Measurements from ENCODE around the gene LINGO1. TPM values are rescaled to one million over a fixed set of nuclear protein-coding genes. Genes with fewer than 3 reads are reported as not detected.

LINGO1 gene
- total and polyA plus RNA-seq, 9 of the 15 experiments (the other 6 are each of a cell fraction or from before 2014, with no cell fraction given) = 0.07 to 15.3 (median 2.1) TPM

DNA sequence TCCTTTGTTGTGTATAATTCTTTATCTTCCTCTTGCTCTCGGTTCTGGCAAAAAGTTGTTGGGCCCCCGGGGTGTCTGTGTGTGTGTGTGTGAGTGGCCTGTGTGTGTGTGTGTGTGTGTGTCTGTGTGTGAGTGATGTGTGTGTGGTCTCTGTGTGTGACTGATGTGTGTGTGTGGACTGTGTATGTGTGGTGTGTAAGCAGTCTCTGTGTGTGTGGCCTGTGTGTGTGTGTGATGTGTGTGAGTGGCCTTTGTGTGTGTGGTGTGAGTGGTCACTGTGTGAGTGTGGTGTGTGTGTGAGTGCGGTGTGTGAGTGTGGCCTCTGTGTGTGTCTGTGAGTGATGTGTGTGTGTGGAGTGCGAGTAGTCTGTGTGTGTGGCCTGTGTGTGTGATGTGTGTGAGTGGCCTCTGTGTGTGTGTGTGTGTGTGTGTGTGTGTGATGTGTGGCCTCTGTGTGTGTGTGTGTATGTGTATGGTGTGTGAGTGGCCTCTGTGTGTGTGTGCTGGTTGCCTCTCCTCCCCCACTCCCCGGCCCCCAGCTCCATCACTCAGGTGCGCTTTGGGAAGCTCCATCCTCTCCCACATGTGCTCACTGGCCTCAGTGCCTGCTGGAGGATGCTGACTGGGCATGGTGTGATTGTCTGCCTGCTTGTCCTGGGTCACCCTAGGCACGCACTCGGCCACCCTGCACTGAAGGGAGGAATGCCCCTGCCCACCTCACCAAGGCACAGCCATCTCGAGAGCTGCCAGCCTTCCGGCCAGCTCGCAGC lies 8.8 kb downstream of the LINGO1 start (continued):
- TF ChIP-seq ZKSCAN8 (CRISPR knock-in tag; IDR thresholded peaks at IDR 0.05) (no peak), SMARCA4 (IDR thresholded peaks at IDR 0.05) (peak; percentile 52; the same call in 1 of the 2 replicates), IRF2 (CRISPR knock-in tag; IDR thresholded peaks at IDR 0.05) (no peak), ARHGAP35 (IDR thresholded peaks at IDR 0.05; ENCODE audit: partially characterized antibody) (peak; percentile 32), ATF1 (CRISPR knock-in tag; IDR thresholded peaks at IDR 0.05) (no peak), ATF1 (tag; IDR thresholded peaks at IDR 0.05) (no peak), ZNF830 (CRISPR knock-in tag; IDR thresholded peaks at IDR 0.05) (no peak), NCOR1 (IDR thresholded peaks at IDR 0.05) (0 out of 2 replicates have a peak, but pooled peaks have one; percentile 29), TEAD4 (IDR thresholded peaks at IDR 0.05; ENCODE audit: low read length) (no peak), TEAD4 (CRISPR knock-in tag; IDR thresholded peaks at IDR 0.05; ENCODE audit: borderline replicate concordance) (no peak), SP1 (CRISPR knock-in tag; IDR thresholded peaks at IDR 0.05) (no peak), BCOR (IDR thresholded peaks at IDR 0.05) (0 out of 2 replicates have a peak, but pooled peaks have one; percentile 33)
- TF ChIP-seq, protein P1, sequence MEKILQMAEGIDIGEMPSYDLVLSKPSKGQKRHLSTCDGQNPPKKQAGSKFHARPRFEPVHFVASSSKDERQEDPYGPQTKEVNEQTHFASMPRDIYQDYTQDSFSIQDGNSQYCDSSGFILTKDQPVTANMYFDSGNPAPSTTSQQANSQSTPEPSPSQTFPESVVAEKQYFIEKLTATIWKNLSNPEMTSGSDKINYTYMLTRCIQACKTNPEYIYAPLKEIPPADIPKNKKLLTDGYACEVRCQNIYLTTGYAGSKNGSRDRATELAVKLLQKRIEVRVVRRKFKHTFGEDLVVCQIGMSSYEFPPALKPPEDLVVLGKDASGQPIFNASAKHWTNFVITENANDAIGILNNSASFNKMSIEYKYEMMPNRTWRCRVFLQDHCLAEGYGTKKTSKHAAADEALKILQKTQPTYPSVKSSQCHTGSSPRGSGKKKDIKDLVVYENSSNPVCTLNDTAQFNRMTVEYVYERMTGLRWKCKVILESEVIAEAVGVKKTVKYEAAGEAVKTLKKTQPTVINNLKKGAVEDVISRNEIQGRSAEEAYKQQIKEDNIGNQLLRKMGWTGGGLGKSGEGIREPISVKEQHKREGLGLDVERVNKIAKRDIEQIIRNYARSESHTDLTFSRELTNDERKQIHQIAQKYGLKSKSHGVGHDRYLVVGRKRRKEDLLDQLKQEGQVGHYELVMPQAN (IDR thresholded peaks at IDR 0.05; ENCODE audit: borderline replicate concordance) = peak; percentile 62; the same call in 1 of the 2 replicates
- TF ChIP-seq, protein P2, sequence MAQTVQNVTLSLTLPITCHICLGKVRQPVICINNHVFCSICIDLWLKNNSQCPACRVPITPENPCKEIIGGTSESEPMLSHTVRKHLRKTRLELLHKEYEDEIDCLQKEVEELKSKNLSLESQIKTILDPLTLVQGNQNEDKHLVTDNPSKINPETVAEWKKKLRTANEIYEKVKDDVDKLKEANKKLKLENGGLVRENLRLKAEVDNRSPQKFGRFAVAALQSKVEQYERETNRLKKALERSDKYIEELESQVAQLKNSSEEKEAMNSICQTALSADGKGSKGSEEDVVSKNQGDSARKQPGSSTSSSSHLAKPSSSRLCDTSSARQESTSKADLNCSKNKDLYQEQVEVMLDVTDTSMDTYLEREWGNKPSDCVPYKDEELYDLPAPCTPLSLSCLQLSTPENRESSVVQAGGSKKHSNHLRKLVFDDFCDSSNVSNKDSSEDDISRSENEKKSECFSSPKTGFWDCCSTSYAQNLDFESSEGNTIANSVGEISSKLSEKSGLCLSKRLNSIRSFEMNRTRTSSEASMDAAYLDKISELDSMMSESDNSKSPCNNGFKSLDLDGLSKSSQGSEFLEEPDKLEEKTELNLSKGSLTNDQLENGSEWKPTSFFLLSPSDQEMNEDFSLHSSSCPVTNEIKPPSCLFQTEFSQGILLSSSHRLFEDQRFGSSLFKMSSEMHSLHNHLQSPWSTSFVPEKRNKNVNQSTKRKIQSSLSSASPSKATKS (CRISPR knock-in tag; IDR thresholded peaks at IDR 0.05) = no peak
- TF ChIP-seq, protein P3, sequence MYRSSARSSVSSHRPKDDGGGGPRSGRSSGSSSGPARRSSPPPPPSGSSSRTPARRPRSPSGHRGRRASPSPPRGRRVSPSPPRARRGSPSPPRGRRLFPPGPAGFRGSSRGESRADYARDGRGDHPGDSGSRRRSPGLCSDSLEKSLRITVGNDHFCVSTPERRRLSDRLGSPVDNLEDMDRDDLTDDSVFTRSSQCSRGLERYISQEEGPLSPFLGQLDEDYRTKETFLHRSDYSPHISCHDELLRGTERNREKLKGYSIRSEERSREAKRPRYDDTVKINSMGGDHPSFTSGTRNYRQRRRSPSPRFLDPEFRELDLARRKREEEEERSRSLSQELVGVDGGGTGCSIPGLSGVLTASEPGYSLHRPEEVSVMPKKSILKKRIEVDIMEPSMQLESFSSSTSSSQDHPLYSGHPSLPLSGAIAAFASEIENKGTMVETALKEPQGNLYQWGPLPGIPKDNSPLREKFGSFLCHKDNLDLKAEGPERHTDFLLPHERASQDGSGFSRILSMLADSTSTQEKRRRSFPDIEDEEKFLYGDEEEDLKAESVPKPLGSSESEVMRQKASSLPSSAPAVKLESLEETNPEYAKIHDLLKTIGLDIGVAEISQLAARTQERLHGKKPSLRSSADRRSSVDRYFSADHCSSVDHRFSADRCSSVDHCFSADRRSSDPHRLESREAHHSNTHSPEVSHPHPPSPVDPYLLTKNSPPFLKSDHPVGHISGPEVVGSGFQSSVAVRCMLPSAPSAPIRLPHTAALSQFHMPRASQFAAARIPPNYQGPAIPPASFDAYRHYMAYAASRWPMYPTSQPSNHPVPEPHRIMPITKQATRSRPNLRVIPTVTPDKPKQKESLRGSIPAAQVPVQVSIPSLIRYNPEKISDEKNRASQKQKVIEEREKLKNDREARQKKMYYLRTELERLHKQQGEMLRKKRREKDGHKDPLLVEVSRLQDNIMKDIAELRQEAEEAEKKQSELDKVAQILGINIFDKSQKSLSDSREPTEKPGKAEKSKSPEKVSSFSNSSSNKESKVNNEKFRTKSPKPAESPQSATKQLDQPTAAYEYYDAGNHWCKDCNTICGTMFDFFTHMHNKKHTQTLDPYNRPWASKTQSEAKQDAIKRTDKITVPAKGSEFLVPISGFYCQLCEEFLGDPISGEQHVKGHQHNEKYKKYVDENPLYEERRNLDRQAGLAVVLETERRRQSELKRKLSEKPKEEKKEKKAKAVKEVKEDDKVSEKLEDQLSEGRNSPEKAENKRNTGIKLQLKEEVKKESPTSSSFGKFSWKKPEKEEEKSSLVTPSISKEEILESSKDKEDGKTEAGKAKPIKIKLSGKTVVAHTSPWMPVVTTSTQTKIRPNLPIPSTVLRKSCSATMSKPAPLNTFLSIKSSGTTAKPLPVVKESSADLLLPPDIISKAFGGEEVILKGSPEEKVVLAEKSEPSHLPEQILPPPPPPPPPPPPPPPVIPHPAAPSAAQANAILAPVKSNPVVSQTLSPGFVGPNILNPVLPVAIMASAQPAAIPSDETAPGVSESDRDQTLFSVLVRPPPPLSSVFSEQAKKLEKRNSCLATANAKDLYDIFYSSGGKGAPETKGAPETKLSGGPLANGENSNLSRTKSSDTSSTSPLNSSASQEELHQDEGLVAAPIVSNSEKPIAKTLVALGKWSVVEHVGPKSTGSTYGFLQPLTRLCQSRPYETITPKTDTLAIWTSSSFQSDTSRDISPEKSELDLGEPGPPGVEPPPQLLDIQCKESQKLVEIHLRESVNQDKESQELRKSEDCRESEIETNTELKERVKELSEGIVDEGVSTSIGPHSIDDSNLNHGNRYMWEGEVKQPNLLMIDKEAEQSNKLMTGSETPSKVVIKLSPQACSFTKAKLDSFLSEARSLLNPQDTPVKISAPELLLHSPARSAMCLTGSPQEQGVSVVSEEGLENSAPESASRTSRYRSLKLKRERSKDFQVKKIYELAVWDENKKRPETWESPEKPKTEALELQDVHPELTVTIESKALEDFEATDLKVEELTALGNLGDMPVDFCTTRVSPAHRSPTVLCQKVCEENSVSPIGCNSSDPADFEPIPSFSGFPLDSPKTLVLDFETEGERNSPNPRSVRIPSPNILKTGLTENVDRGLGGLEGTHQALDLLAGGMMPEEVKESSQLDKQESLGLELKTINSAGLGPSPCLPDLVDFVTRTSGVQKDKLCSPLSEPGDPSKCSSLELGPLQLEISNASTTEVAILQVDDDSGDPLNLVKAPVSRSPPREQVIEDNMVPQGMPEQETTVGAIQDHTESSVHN (IDR thresholded peaks at IDR 0.05; ENCODE audit: borderline replicate concordance in 1 of 2, low read depth in 1 of 2) = no peak
